Activated CD8-positive, alpha-beta T cell treated with anti-CD3 and anti-CD28 coated beads for 36 hours (primary cell): ENCODE data around the gene BEST1. TPM values are rescaled to one million over a fixed set of nuclear protein-coding genes. Genes with fewer than 3 reads are reported as not detected.

Experiments used
- total RNA-seq, 2 experiments: library from RNA; stranded (reverse); gene quantifications; one replicate each; pipeline ENCODE4 v1.2.3, GENCODE V29; 2021

Gene BEST1
- total RNA-seq, 2 experiments from 2014 or later: 0.61 to 0.83 TPM

Other genes starting within 250 kb of the BEST1 start
- 1 to 10 TPM in 1 of 2 experiments, under 1 TPM in 1; 0.97 to 1.6 TPM for gene MYRF, start 197.7 kb upstream of the BEST1 start, total RNA-seq
- 100 to 1,000 TPM; 162 to 170 TPM for gene TMEM258, start 157.8 kb upstream of the BEST1 start, total RNA-seq
- gene FEN1, start 157.4 kb upstream of the BEST1 start, total RNA-seq: 100 to 1,000 TPM; 109 to 114 TPM
- 10 to 100 TPM; 33.9 to 34.4 TPM for gene FADS1, start 133.3 kb upstream of the BEST1 start, total RNA-seq
- 100 to 1,000 TPM; 131 to 134 TPM for gene FADS2, start 122.1 kb upstream of the BEST1 start, total RNA-seq
- gene FADS3, start 58.8 kb upstream of the BEST1 start, total RNA-seq: 10 to 100 TPM; 10.3 to 13.9 TPM
- gene RAB3IL1, start 32.8 kb upstream of the BEST1 start, total RNA-seq: not detected
- gene FTH1, start 17.3 kb downstream of the BEST1 start, total RNA-seq: 100 to 1,000 TPM; 700 to 729 TPM
- gene INCENP, start 173.7 kb downstream of the BEST1 start, total RNA-seq: 100 to 1,000 TPM; 126 to 130 TPM
- not detected for gene SCGB1D1, start 239.9 kb downstream of the BEST1 start, total RNA-seq